ENCODE results near the gene MCHR1. TPM values are rescaled to one million over a fixed set of nuclear protein-coding genes. Genes with fewer than 3 reads are reported as not detected.

Gene MCHR1
- total and polyA plus RNA-seq, 2 donors (not counting 1 experiment from before 2014, with no cell fraction given): 0.20 to 0.99 TPM

GRCh38 chr22:40659166-40659565 is 20.1 kb upstream of the MCHR1 start:
- H3K4me3 ChIP-seq (replicated peaks in 1 of 4; ENCODE audit: control extremely low read depth in 1 of 4, insufficient read depth in 1 of 4, low read depth in 3 of 4, low read length in 4 of 4): no peak overlapping the region
- no peak overlapping the region for H3K27ac ChIP-seq (ENCODE audit: insufficient read depth, low read length)
- no peak for DNase-seq (ENCODE audit: low read depth in 2 of 2)

GRCh38 chr22:40660730-40661129 is 18.6 kb upstream of the MCHR1 start:
- Histone ChIP-seq H3K9me3 (ENCODE audit: control insufficient read depth, insufficient read depth, low read depth, low read length) (no peaks in the 10 kb centered on the region), H3K79me2 (ENCODE audit: control insufficient read depth, insufficient read depth, low read length) (no peaks in the 10 kb centered on the region), H3K4me3 (replicated peaks in 1 of 4; ENCODE audit: control extremely low read depth in 1 of 4, insufficient read depth in 1 of 4, low read depth in 3 of 4, low read length in 4 of 4) (no peak overlapping the region), H3K4me1 (ENCODE audit: control insufficient read depth, extremely low read depth, insufficient read depth, low read length) (peaks cover 3% of the 10 kb centered on the region), H3K27me3 (ENCODE audit: control insufficient read depth, insufficient read depth, low read length) (no peaks in the 10 kb centered on the region), H4K20me1 (ENCODE audit: control insufficient read depth, extremely low read depth, insufficient read depth, low read length) (no peaks in the 10 kb centered on the region), H3K36me3 (ENCODE audit: control insufficient read depth, insufficient read depth, low read length) (no peaks in the 10 kb centered on the region), H3K9ac (ENCODE audit: insufficient read depth, low read length) (no peak overlapping the region), H3K27ac (ENCODE audit: insufficient read depth, low read length) (no peak overlapping the region), H3K4me2 (ENCODE audit: extremely low read depth, insufficient read depth, low read length) (no peak overlapping the region), H2AFZ (ENCODE audit: low read length) (no peak overlapping the region)
- TF ChIP-seq CTCF (conservative IDR thresholded peaks at IDR 0.05 in 1 of 2, IDR thresholded peaks at IDR 0.05 in 1 of 2; ENCODE audit: low read depth in 1 of 2, low read length in 2 of 2): no peak
- TF ChIP-seq EZH2 (IDR thresholded peaks at IDR 0.05; ENCODE audit: low read length, missing control alignments): no peak
- no peak for DNase-seq (ENCODE audit: low read depth in 2 of 2)

More at GRCh38 chr22:40659166-40659565, 20.1 kb upstream of the MCHR1 start:
- H3K36me3 ChIP-seq (ENCODE audit: control insufficient read depth, insufficient read depth, low read length): no peaks in the 10 kb centered on the region
- H3K4me1 ChIP-seq (ENCODE audit: control insufficient read depth, extremely low read depth, insufficient read depth, low read length): peaks cover 6% of the 10 kb centered on the region
- H3K79me2 ChIP-seq (ENCODE audit: control insufficient read depth, insufficient read depth, low read length): no peaks in the 10 kb centered on the region
- H4K20me1 ChIP-seq (ENCODE audit: control insufficient read depth, extremely low read depth, insufficient read depth, low read length): no peaks in the 10 kb centered on the region
- TF ChIP-seq EZH2 (IDR thresholded peaks at IDR 0.05; ENCODE audit: low read length, missing control alignments) (no peak), CTCF (conservative IDR thresholded peaks at IDR 0.05 in 1 of 2, IDR thresholded peaks at IDR 0.05 in 1 of 2; ENCODE audit: low read depth in 1 of 2, low read length in 2 of 2) (no peak)
- no peaks in the 10 kb centered on the region for H3K27me3 ChIP-seq (ENCODE audit: control insufficient read depth, insufficient read depth, low read length)
- no peak overlapping the region for H3K9ac ChIP-seq (ENCODE audit: insufficient read depth, low read length)
- no peak overlapping the region for H3K4me2 ChIP-seq (ENCODE audit: extremely low read depth, insufficient read depth, low read length)
- no peak overlapping the region for H2AFZ ChIP-seq (ENCODE audit: low read length)
- no peaks in the 10 kb centered on the region for H3K9me3 ChIP-seq (ENCODE audit: control insufficient read depth, insufficient read depth, low read depth, low read length)

- Histone ChIP-seq H4K20me1 (ENCODE audit: control insufficient read depth, extremely low read depth, insufficient read depth, low read length) (no peaks in the 10 kb centered on the region), H3K36me3 (ENCODE audit: control insufficient read depth, insufficient read depth, low read length) (no peaks in the 10 kb centered on the region), H3K4me3 (replicated peaks in 1 of 4; ENCODE audit: control extremely low read depth in 1 of 4, insufficient read depth in 1 of 4, low read depth in 3 of 4, low read length in 4 of 4) (no peak overlapping the region), H2AFZ (ENCODE audit: low read length) (no peak overlapping the region), H3K27ac (ENCODE audit: insufficient read depth, low read length) (no peak overlapping the region), H3K4me1 (ENCODE audit: control insufficient read depth, extremely low read depth, insufficient read depth, low read length) (peaks cover 3% of the 10 kb centered on the region), H3K27me3 (ENCODE audit: control insufficient read depth, insufficient read depth, low read length) (no peaks in the 10 kb centered on the region), H3K9ac (ENCODE audit: insufficient read depth, low read length) (no peak overlapping the region), H3K79me2 (ENCODE audit: control insufficient read depth, insufficient read depth, low read length) (no peaks in the 10 kb centered on the region), H3K9me3 (ENCODE audit: control insufficient read depth, insufficient read depth, low read depth, low read length) (no peaks in the 10 kb centered on the region), H3K4me2 (ENCODE audit: extremely low read depth, insufficient read depth, low read length) (no peak overlapping the region)
- TF ChIP-seq CTCF (conservative IDR thresholded peaks at IDR 0.05 in 1 of 2, IDR thresholded peaks at IDR 0.05 in 1 of 2; ENCODE audit: low read depth in 1 of 2, low read length in 2 of 2) (no peak), EZH2 (IDR thresholded peaks at IDR 0.05; ENCODE audit: low read length, missing control alignments) (no peak)
- DNase-seq (ENCODE audit: low read depth in 2 of 2): no peak
These were observed 17.6 kb upstream of the MCHR1 start for GRCh38 chr22:40661671-40662070.

Data from fibroblast of lung (primary cell).